Brain microvascular endothelial cell (primary cell): ENCODE data around the gene SLC10A7.

Experiments
- DNase-seq: peaks from one replicate; pipeline ENCODE4 v3.0.0-alpha.2; 2020
- H3K27ac ChIP-seq: fragments of 250-450 bp; sonication (Bioruptor Pico); 2 replicates; pipeline ENCODE4 v1.5.1; 2020; ENCODE audit warnings: mild to moderate bottlenecking, moderate library complexity
- H3K27me3 ChIP-seq: fragments of 250-450 bp; sonication (Bioruptor Pico); replicated peaks from 2 replicates; pipeline ENCODE4 v1.5.1; 2020; ENCODE audit warnings: mild to moderate bottlenecking
- H3K36me3 ChIP-seq: fragments of 250-450 bp; sonication (Bioruptor Pico); replicated peaks from 2 replicates; pipeline ENCODE4 v1.5.1; 2020; ENCODE audit warnings: mild to moderate bottlenecking
- H3K4me3 ChIP-seq: 2 replicates; pipeline ENCODE4 v1.5.1; 2011; ENCODE audit warnings: low read depth, mild to moderate bottlenecking, control low read depth, low read length, moderate library complexity
- CTCF ChIP-seq: IDR thresholded peaks from 2 replicates; pipeline ENCODE4 v1.5.1; 2011; ENCODE audit warnings: low read depth, mild to moderate bottlenecking, moderate library complexity, low read length, control low read depth, inconsistent platforms; ENCODE audit errors: missing control alignments
- in situ Hi-C: cut with HindIII; loops from 2 replicates; pipeline ENCODE4 v1.10.0; 2017; ENCODE audit warnings: low sequenced_read_pairs, low pct_ligation_motif_present

SLC10A7 gene

GRCh38 chr4:146398404-146398803 lies 123.3 kb downstream of the SLC10A7 start:
- no peaks in the 10 kb centered on the region for H3K27me3 ChIP-seq
- no peak overlapping the region for H3K4me3 ChIP-seq
- no peak for DNase-seq
- in situ Hi-C loops = no loop called here
- no peak for TF ChIP-seq CTCF
- no peak overlapping the region for H3K27ac ChIP-seq
- no peaks in the 10 kb centered on the region for H3K36me3 ChIP-seq

GRCh38 chr4:146389561-146389960 lies 132.2 kb downstream of the SLC10A7 start:
- H3K27me3 ChIP-seq = no peaks in the 10 kb centered on the region
- DNase-seq = no peak
- no peaks in the 10 kb centered on the region for H3K36me3 ChIP-seq
- no peak overlapping the region for H3K27ac ChIP-seq
- no peak overlapping the region for H3K4me3 ChIP-seq
- in situ Hi-C loops = no loop called here
- TF ChIP-seq CTCF = no peak

- Histone ChIP-seq H3K4me3 (no peak overlapping the region), H3K27me3 (no peaks in the 10 kb centered on the region), H3K36me3 (no peaks in the 10 kb centered on the region), H3K27ac (no peak overlapping the region)
- DNase-seq = no peak
- in situ Hi-C loops = no loop called here
- no peak for TF ChIP-seq CTCF
Measured at GRCh38 chr4:146382194-146382593, 139.5 kb downstream of the SLC10A7 start.

GRCh38 chr4:146381263-146381872 lies 140.4 kb downstream of the SLC10A7 start:
- Histone ChIP-seq H3K36me3 (no peaks in the 10 kb centered on the region), H3K27ac (no peak overlapping the region), H3K27me3 (no peaks in the 10 kb centered on the region), H3K4me3 (no peak overlapping the region)
- in situ Hi-C loops = no loop called here
- no peak for TF ChIP-seq CTCF
- DNase-seq = no peak

- DNase-seq = peak; percentile 90
- in situ Hi-C loops = no loop called here
Measured at GRCh38 chr4:146379744-146380143, 142.0 kb downstream of the SLC10A7 start.

More at GRCh38 chr4:146379744-146380143, 142.0 kb downstream of the SLC10A7 start:
- Histone ChIP-seq H3K27ac (no peak overlapping the region), H3K4me3 (no peak overlapping the region), H3K27me3 (no peaks in the 10 kb centered on the region), H3K36me3 (no peaks in the 10 kb centered on the region)
- TF ChIP-seq CTCF = no peak
